ENCODE data around the gene ECI1.
A peak's percentile ranks its signal among the peaks of the same experiment; 100 is the strongest.

Gene ECI1

GRCh38 chr16:2236337-2237101 lies 14.9 kb downstream of the ECI1 start, which contains the start of gene DNASE1L2:
DNASE1L2 (plus strand) TSS chr16:2236444; CDS start chr16:2236817, 373 bp downstream.
- intact Hi-C loops (cut with micrococcal nuclease), result no loop called here
- Mint-ChIP-seq H3K9me3 (no peaks in the 10 kb centered on the region), H3K36me3 (ENCODE audit: low read depth) (peaks cover 66% of the 10 kb centered on the region), H3K27ac (no peak within 1 kb of the TSS), H3K4me1 (ENCODE audit: low read depth) (peaks cover 22% of the 10 kb centered on the region), H3K27me3 (peaks cover 53% of the 10 kb centered on the region), H3K4me3 (peak within 1 kb of the TSS; percentile 40)

- no peak overlapping the region for H3K4me3 Mint-ChIP-seq
- H3K9me3 Mint-ChIP-seq, result no peaks in the 10 kb centered on the region
- peaks cover 71% of the 10 kb centered on the region for H3K36me3 Mint-ChIP-seq (ENCODE audit: low read depth)
- no peak overlapping the region for H3K27ac Mint-ChIP-seq
- peaks cover 22% of the 10 kb centered on the region for H3K4me1 Mint-ChIP-seq (ENCODE audit: low read depth)
- intact Hi-C loops (cut with micrococcal nuclease), result no loop called here
- H3K27me3 Mint-ChIP-seq, result peaks cover 53% of the 10 kb centered on the region
These were observed 15.6 kb downstream of the ECI1 start for GRCh38 chr16:2235695-2236336.

- no peaks in the 10 kb centered on the region for H3K9me3 Mint-ChIP-seq
- H3K27me3 Mint-ChIP-seq, result peaks cover 53% of the 10 kb centered on the region
- intact Hi-C loops (cut with micrococcal nuclease), result no loop called here
- peaks cover 26% of the 10 kb centered on the region for H3K4me1 Mint-ChIP-seq (ENCODE audit: low read depth)
- no peak overlapping the region for H3K4me3 Mint-ChIP-seq
- H3K36me3 Mint-ChIP-seq (ENCODE audit: low read depth), result peaks cover 73% of the 10 kb centered on the region
- no peak overlapping the region for H3K27ac Mint-ChIP-seq
These were observed 16.1 kb downstream of the ECI1 start for GRCh38 chr16:2235234-2235651.

GRCh38 chr16:2234813-2235170 lies 16.6 kb downstream of the ECI1 start:
- Mint-ChIP-seq H3K4me3 (no peak overlapping the region), H3K4me1 (ENCODE audit: low read depth) (peaks cover 30% of the 10 kb centered on the region), H3K27me3 (peaks cover 53% of the 10 kb centered on the region), H3K27ac (no peak overlapping the region), H3K36me3 (ENCODE audit: low read depth) (peaks cover 73% of the 10 kb centered on the region), H3K9me3 (no peaks in the 10 kb centered on the region)
- intact Hi-C loops (cut with micrococcal nuclease), result no loop called here

- Mint-ChIP-seq H3K4me1 (ENCODE audit: low read depth) (peaks cover 31% of the 10 kb centered on the region), H3K4me3 (no peak overlapping the region)
These were observed 17.2 kb downstream of the ECI1 start for GRCh38 chr16:2233872-2234812.

GRCh38 chr16:2233046-2233775 lies 18.2 kb downstream of the ECI1 start:
- Mint-ChIP-seq H3K9me3 (no peaks in the 10 kb centered on the region), H3K4me1 (ENCODE audit: low read depth) (peaks cover 31% of the 10 kb centered on the region), H3K27me3 (peaks cover 40% of the 10 kb centered on the region), H3K27ac (no peak overlapping the region), H3K4me3 (no peak overlapping the region), H3K36me3 (ENCODE audit: low read depth) (peaks cover 79% of the 10 kb centered on the region)
- intact Hi-C loops (cut with micrococcal nuclease), result no loop called here

More at GRCh38 chr16:2233872-2234812, 17.2 kb downstream of the ECI1 start:
- H3K27ac Mint-ChIP-seq, result no peak overlapping the region
- intact Hi-C loops (cut with micrococcal nuclease), result no loop called here
- no peaks in the 10 kb centered on the region for H3K9me3 Mint-ChIP-seq
- peaks cover 50% of the 10 kb centered on the region for H3K27me3 Mint-ChIP-seq
- H3K36me3 Mint-ChIP-seq (ENCODE audit: low read depth), result peaks cover 73% of the 10 kb centered on the region

GRCh38 chr16:2232094-2232990 lies 19.0 kb downstream of the ECI1 start:
- no peak overlapping the region for H3K4me3 Mint-ChIP-seq
- H3K36me3 Mint-ChIP-seq (ENCODE audit: low read depth), result peaks cover 84% of the 10 kb centered on the region
- H3K9me3 Mint-ChIP-seq, result no peaks in the 10 kb centered on the region
- H3K27ac Mint-ChIP-seq, result no peak overlapping the region
- peaks cover 26% of the 10 kb centered on the region for H3K4me1 Mint-ChIP-seq (ENCODE audit: low read depth)
- peaks cover 32% of the 10 kb centered on the region for H3K27me3 Mint-ChIP-seq
- intact Hi-C loops (cut with micrococcal nuclease), result no loop called here

- intact Hi-C loops (cut with micrococcal nuclease), result no loop called here
- no peak overlapping the region for H3K27ac Mint-ChIP-seq
- H3K4me3 Mint-ChIP-seq, result no peak overlapping the region
- H3K4me1 Mint-ChIP-seq (ENCODE audit: low read depth), result peaks cover 25% of the 10 kb centered on the region
- H3K9me3 Mint-ChIP-seq, result no peaks in the 10 kb centered on the region
- H3K27me3 Mint-ChIP-seq, result peaks cover 21% of the 10 kb centered on the region
- peaks cover 95% of the 10 kb centered on the region for H3K36me3 Mint-ChIP-seq (ENCODE audit: low read depth)
These were observed 20.1 kb downstream of the ECI1 start for GRCh38 chr16:2231016-2231931.

GRCh38 chr16:2230376-2230775 lies 21.0 kb downstream of the ECI1 start:
- intact Hi-C loops (cut with micrococcal nuclease), result no loop called here
- Mint-ChIP-seq H3K27me3 (peaks cover 12% of the 10 kb centered on the region), H3K36me3 (ENCODE audit: low read depth) (peaks cover 91% of the 10 kb centered on the region), H3K4me3 (no peak overlapping the region), H3K4me1 (ENCODE audit: low read depth) (peaks cover 25% of the 10 kb centered on the region), H3K27ac (peak overlapping the region; percentile 17), H3K9me3 (no peaks in the 10 kb centered on the region)

- H3K36me3 Mint-ChIP-seq (ENCODE audit: low read depth), result peaks cover 85% of the 10 kb centered on the region
- intact Hi-C loops (cut with micrococcal nuclease), result no loop called here
- H3K4me3 Mint-ChIP-seq, result no peak overlapping the region
- H3K27me3 Mint-ChIP-seq, result peaks cover 6% of the 10 kb centered on the region
- peaks cover 30% of the 10 kb centered on the region for H3K4me1 Mint-ChIP-seq (ENCODE audit: low read depth)
- no peaks in the 10 kb centered on the region for H3K9me3 Mint-ChIP-seq
- peak overlapping the region; percentile 17 for H3K27ac Mint-ChIP-seq
These were observed 21.6 kb downstream of the ECI1 start for GRCh38 chr16:2229632-2230250.

GRCh38 chr16:2229091-2229490 lies 22.3 kb downstream of the ECI1 start:
- intact Hi-C loops (cut with micrococcal nuclease), result no loop called here
- Mint-ChIP-seq H3K36me3 (ENCODE audit: low read depth) (peaks cover 80% of the 10 kb centered on the region), H3K4me3 (no peak overlapping the region), H3K27ac (no peak overlapping the region), H3K9me3 (no peaks in the 10 kb centered on the region), H3K4me1 (ENCODE audit: low read depth) (peaks cover 36% of the 10 kb centered on the region), H3K27me3 (no peaks in the 10 kb centered on the region)

All from dendritic cell treated with granulocyte-macrophage colony-stimulating factor and Interleukin-4, amounts not matched to agents 40 ng/mL and 50 ng/mL, for 4 days (primary cell).